Stimulated activated CD4-positive, alpha-beta T cell treated with anti-CD3 and anti-CD28 coated beads, Interleukin-4, amount 100 ng/mL, for 4 hours (primary cell): Measurements from ENCODE around the gene APOBEC3F.
"Not testable (repeated sequence)": the region's sequence is repeated elsewhere in the genome, so short reads cannot be mapped to it uniquely, and the experiment has no call there.

Source experiments
- DNase-seq, 2 experiments: peaks; one replicate each; pipeline ENCODE4 v3.0.0-alpha.2; 2020

APOBEC3F gene

GRCh38 chr22:39028281-39028680 is 12.4 kb upstream of the APOBEC3F start:
- DNase-seq = no peak

GRCh38 chr22:39029227-39029626 is 11.4 kb upstream of the APOBEC3F start:
- no peak for DNase-seq

GRCh38 chr22:39030705-39031104 is 10.0 kb upstream of the APOBEC3F start:
- DNase-seq = no peak

- not testable (repeated sequence) for DNase-seq
These were observed 9.0 kb upstream of the APOBEC3F start for GRCh38 chr22:39031434-39032295.

GRCh38 chr22:39037071-39037470 is 3.6 kb upstream of the APOBEC3F start:
- DNase-seq = not testable (repeated sequence)

- no peak for DNase-seq
These were observed 1.1 kb upstream of the APOBEC3F start for GRCh38 chr22:39039306-39040126.

GRCh38 chr22:39040155-39040537 is 518 bp upstream of the APOBEC3F start:
- DNase-seq = not testable (repeated sequence)

GRCh38 chr22:39041908-39042307 is 1.2 kb downstream of the APOBEC3F start:
- no peak for DNase-seq

GRCh38 chr22:39043063-39043462 is 2.4 kb downstream of the APOBEC3F start:
- not testable (repeated sequence) for DNase-seq

GRCh38 chr22:39045136-39045535 is 4.5 kb downstream of the APOBEC3F start:
- not testable (repeated sequence) for DNase-seq

- DNase-seq = not testable (repeated sequence)
These were observed 8.8 kb downstream of the APOBEC3F start for GRCh38 chr22:39049486-39049885.

- not testable (repeated sequence) for DNase-seq
These were observed 11.3 kb downstream of the APOBEC3F start for GRCh38 chr22:39051844-39052495.

- DNase-seq = no peak
These were observed 15.0 kb downstream of the APOBEC3F start for GRCh38 chr22:39055658-39056057.

- DNase-seq = not testable (repeated sequence)
These were observed 20.6 kb downstream of the APOBEC3F start for GRCh38 chr22:39061290-39061689.

GRCh38 chr22:39061951-39062350 is 21.3 kb downstream of the APOBEC3F start:
- DNase-seq = not testable (repeated sequence)

GRCh38 chr22:39063904-39064303 is 23.2 kb downstream of the APOBEC3F start:
- not testable (repeated sequence) for DNase-seq

GRCh38 chr22:39066442-39067276 is 26.0 kb downstream of the APOBEC3F start:
- not testable (repeated sequence) for DNase-seq

- DNase-seq = no peak
These were observed 27.5 kb downstream of the APOBEC3F start for GRCh38 chr22:39068033-39068785.

- DNase-seq = no peak
These were observed 29.5 kb downstream of the APOBEC3F start for GRCh38 chr22:39070186-39070585.

GRCh38 chr22:39072581-39072981 is 31.9 kb downstream of the APOBEC3F start:
- DNase-seq = not testable (repeated sequence)

GRCh38 chr22:39073981-39074380 is 33.3 kb downstream of the APOBEC3F start:
- no peak for DNase-seq
